ENCODE measurements around the gene ZNF536.

GRCh38 chr19:30385666-30386065 is 13.5 kb downstream of the ZNF536 start:
- TF ChIP-seq EZH2 (IDR thresholded peaks at IDR 0.05; ENCODE audit: low read depth) (no peak), CTCF (conservative IDR thresholded peaks at IDR 0.05) (no peak)
